GM21723 (cell line): ENCODE measurements around the gene B3GNT7.
"Not testable (repeated sequence)": the region's sequence is repeated elsewhere in the genome, so short reads cannot be mapped to it uniquely, and the experiment has no call there.

Source experiments
- ATAC-seq: cut with Tn5 transposase; IDR thresholded peaks from one replicate; pipeline ENCODE4 v1.9.1; 2021; ENCODE audit warnings: mild to moderate bottlenecking, moderate library complexity; ENCODE audit not compliant: unreplicated experiment

B3GNT7 gene

DNA sequence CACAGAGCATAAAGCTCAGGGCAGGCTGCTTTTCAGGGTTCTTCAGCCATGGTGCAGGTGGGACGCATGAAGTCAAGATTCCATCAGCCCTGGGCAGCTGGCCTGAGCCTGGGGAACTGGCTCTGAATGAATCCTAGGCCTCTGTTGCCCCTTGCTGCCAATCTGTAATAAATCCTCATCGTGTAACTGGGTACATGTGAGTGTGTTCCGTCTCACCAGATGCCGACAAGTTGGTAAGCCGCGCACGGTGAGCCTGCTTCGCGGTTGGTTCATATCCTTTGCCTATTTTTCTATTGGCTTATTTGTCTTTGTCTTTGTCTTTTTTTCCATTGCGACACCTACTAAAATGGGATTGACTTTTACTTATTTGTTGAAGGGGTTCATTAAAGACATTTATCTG is 27.7 kb downstream of the B3GNT7 start:
- no peak for ATAC-seq

- no peak for ATAC-seq
Observed at GRCh38 chr2:231425291-231425810, 29.8 kb downstream of the B3GNT7 start.

DNA sequence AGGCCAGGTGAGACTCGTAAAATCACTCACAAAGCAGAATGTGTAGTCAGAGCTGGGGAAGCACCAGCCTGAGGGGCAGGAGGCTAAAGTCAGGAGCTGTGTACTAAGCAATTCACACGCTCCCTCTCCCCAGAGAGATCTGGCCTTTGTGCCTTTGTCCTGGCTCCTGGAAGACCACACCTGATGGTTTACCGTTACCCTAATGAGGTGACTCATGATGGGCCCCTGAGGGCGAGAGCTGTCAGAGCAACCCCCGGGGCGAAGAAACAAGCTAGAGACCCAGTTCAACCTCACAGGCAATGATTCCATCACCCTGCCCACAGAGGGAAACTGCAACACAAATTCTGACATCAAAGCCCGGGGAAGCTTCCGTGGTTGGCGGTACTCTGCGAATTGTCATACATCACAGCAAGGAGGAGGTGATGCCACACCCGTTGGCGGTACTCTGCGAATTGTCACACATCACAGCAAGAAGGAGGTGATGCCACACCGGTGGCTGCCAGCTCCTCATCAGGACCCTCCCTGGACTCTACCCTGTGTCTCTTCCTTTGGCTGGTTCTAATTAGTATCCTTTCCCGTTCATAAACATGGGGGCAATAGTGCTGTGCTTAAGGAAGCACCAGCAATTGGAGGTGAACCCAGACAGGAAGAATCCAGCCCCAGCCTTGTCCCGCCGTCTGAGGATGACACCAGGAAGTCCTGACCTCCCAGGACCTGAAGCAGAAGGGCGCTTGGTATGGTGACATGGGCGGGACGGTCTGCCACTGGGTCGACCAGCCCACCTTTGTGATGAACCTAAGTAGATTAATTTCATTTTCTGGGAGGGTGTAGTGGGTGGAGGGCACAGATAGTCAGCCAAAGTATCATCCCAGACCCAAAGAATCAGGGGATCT is 30.5 kb downstream of the B3GNT7 start:
- no peak for ATAC-seq

GRCh38 chr2:231427116-231427515 is 31.6 kb downstream of the B3GNT7 start:
- ATAC-seq, result no peak

DNA sequence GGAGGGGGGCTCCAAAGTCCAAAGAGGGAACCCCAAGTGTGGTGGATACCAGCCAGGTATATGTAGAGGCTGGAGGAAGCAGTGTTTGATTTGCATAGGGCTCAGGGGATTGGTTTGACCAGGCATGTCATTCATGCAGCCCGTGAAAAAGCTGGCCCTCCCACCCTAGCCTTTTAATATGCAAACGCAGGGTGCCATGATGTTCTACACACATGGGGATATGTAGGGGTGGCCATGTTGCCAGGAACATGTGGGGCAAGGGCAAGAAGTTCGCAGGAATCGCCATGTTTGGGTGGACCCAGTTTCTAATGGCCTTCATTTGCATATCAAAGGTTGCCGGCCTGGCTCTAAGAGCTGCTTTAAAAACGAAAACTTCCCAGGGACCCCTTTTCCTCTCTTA is 33.6 kb downstream of the B3GNT7 start:
- ATAC-seq, result no peak

DNA sequence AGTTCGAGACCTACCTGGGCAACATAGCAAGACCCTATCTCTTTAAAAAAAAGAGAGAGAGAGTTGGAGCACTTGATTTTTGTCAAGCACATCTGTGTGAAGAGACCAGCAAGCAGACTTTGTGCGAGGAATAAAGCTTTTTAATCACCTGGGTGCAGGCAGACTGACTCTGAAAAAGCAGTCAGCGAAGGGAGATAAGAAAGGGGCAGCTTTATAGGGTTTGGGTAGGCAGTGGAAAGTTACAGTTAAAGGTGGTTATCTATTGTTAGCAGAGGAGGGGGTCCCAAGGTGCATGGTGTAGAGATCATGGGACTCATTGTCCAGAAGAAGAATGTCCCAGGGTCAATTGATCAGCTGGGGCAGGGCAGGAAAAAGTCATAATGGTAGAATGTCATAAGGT is 34.4 kb downstream of the B3GNT7 start:
- ATAC-seq, result no peak

- not testable (repeated sequence) for ATAC-seq
Observed at GRCh38 chr2:231430437-231430836, 34.9 kb downstream of the B3GNT7 start.

- ATAC-seq, result no peak
Observed at GRCh38 chr2:231431606-231432005, 36.1 kb downstream of the B3GNT7 start.

DNA sequence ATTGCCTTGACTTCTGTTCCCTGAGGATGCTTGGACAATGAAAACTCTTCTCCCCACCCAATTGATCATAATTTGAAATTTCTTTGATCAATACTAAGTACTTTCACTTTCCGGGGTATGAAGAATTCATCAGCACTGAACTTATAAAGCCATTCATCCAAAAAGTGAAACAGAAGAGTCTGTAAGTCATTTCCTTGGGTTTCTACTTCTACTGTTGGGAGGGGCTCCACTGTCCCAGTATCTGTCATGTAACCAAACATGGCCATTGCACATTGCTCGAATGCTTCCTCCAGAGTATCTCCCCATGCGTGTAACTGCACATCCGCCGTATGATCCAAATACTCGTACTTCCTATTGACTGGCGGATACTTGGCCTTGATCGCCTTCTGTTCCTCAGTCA is 38.5 kb downstream of the B3GNT7 start:
- no peak for ATAC-seq

GRCh38 chr2:231436957-231437356 is 41.4 kb downstream of the B3GNT7 start:
- ATAC-seq, result no peak

DNA sequence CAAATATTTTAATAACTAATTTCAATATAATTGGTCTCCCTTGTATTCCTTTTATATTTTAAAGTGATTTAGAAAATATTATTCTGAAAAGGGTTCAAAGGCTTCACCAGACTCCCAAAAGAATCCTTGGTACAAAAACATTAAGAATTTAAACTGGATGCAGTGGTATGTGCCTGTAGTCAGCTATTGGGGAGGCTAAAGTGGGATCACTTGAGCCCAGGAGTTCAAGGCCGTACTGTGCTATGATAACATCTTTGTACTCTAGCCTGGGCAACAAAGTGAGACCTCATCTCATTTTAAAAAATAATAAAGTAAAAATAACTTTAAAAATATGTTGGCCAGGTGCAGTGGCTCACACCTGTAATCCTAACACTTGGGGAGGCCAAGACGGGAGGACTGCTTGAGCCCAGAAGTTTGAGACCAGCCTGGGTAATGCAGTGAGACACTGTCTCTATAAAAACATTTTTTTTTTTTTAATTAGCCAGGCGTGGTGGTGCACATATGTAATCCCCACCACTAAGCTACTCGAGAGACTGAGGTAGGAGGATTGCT is 54.1 kb downstream of the B3GNT7 start:
- ATAC-seq, result no peak

GRCh38 chr2:231450548-231450989 is 55.1 kb downstream of the B3GNT7 start:
- no peak for ATAC-seq
